ENCODE results near the gene ENTPD5.
"Not testable (repeated sequence)": the region's sequence is repeated elsewhere in the genome, so short reads cannot be mapped to it uniquely, and the experiment has no call there.

The ENTPD5 gene

DNA sequence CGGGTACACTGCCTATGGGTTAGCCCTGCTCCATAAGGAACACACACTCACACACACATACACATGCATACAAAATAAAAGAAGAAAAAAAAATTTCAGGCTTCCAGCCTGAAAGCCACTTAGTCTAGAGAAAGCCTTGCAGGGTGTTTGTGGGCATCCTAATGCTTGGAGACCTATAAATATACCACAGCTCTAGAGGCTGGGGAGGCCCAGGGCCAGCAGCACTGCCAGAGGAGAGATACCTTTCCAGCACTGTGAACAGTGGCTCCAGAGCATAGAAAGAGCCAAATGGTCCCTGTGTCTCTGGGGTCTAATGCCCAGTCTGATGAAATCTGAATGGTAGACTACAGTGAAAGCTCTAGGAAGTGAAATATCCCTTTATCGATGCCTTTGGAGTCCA lies 82.1 kb downstream of the ENTPD5 start:
- DNase-seq = no peak

DNA sequence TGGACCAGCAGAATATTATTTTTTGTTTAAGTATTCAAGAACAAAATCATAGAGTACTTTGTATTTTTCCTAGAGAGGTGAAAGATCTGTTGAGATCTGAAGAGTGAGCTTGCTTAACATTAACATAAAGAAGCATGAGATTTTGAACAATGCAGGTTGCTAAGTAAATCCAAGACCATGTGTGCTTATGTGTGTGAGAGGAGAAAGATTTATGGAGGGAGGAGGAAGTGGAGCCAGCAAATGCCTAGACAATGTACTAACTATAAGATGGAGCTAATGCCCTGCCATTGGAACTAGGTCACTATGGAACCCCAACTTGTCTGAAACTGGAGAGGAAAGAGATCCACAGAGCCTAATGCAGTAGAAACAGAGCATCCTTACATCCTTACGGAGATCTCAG lies 82.5 kb downstream of the ENTPD5 start:
- DNase-seq = no peak

DNA sequence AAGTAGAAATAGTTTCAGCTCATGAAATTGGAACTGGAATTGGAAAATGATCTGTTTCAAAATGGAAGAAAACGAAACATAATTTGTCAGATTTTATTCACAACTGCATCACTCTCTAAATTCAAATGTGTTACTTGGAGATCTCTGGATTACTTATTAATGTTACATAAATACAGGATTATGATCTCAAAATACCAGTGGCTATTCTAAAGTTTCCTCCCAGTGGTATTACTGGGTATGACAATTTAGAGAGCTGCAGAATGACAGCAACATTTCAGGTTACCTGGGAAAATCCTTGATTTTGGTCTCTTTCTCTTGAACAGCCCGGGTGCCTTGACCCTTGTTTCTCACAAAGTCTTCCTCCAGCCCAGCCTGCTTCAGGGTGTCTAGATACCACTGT lies 83.4 kb downstream of the ENTPD5 start:
- DNase-seq = no peak

DNA sequence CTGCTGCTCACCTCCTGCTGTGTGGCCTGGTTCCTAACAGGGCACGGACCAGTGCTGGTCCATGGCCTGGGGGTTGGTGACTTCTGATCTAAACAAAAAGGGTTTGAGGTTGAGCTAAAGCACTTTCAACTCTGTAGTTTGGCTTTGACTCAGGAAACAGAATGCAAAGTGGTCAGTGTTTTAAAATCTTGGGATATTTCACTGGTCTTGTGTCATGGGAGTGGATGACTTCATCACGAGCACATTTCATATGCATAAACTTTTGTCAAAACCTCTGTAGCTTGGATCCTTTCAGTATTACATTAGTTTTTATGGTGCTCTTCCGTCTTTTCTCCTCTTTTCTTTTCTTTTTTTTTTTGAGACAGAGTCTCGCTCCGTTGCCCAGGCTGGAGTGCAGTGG lies 94.8 kb downstream of the ENTPD5 start:
- DNase-seq = no peak

DNA sequence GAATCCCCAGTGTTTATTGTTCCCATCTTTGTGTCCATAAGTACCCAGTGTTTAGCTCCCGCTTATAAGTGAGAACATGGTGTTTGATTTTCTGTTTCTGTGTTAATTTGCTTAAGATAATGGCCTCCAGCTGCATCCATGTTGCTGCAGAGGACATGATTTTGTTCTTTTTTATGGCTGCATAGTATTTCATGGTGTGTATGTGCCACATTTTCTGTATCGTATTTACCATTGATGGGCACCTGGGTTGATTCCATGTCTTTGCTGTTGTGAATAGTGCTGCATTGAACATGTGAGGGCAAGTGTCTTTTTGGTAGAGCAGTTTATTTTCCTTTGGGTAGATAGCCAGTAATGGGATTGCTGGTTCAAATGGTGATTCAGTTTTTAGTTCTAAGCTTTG lies 99.6 kb downstream of the ENTPD5 start:
- not testable (repeated sequence) for DNase-seq

DNA sequence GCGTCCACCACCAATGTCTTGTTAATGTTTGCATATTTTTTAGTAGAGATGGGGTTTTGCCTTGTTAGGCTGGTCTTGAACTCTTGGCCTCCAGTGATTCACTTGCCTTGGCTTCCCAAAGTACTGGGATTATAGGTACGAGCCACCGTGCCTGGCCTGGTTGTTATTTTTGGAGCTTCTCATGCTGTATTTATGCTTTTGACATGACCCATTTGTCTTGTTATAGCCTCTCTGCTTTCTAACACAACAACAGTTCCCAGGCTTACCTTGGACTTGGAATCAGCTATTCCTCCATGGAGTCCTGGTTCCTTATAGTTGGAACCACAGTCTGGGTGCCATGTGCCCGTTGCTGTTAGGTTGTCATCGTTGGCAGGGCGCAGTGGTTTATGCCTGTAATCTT lies 102.8 kb downstream of the ENTPD5 start:
- no peak for DNase-seq

DNA sequence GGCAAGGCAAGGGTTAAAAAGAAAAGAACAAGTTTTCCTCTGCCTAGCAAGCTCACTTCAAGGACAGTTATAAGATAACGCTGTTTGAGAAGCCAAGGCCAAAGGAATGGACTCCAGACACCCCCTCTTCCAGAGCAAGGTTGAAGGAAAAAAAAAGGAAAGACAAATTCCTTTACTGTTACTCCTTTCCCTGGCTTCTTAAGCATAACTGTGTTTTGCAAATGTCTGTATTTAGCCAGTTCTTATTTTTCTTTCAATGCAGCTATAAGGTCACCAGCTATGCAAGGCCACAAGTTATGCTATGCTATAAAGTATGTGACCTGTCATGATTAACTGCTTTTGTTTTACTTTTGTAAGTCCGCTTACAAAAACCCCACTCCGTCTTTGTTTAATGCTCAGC lies 105.8 kb downstream of the ENTPD5 start:
- no peak for DNase-seq

DNA sequence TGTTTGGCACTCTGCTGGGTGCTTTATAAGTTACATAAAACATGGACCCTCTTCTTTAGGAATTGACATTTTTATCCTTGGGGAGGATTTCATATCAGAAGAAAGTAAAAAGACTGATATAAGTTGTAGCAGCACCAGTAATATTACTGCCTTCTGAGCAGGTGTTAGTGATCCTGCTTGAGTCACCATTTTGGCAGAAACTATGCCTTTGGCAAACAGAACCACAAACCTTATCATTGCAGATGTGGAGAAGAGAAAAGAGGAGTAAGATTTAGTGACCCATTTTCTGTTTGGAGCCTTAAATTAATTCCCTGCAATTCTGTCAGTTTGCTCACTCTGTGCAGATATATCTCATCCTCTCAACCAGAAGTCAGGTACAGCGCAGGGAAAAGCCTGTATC lies 109.4 kb downstream of the ENTPD5 start:
- DNase-seq = no peak
